PC-9 (cell line): Measurements from ENCODE around the gene TREML4. TPM values are rescaled to one million over a fixed set of nuclear protein-coding genes. Genes with fewer than 3 reads are reported as not detected.

Source experiments
- BruUV-seq: library from RNA; stranded (reverse); fragments of 400-500 nt; replicated peaks from 2 replicates; lab custom pipeline; 2021; lab: Mats Ljungman, UMichigan
- CTCF ChIA-PET: fragments of 300-600 bp; sonication (Branson Sonifier 250); formaldehyde crosslinking; loops from one replicate; lab custom pipeline; 2022; ENCODE audit warnings: antibody characterized with exemption; lab: Charles Lee
- POLR2A ChIA-PET: fragments of 300-600 bp; sonication (Branson Sonifier 250); formaldehyde crosslinking; loops from one replicate; lab custom pipeline; 2022; ENCODE audit warnings: antibody characterized with exemption; ENCODE audit not compliant: unreplicated experiment; lab: Charles Lee
- DNase-seq, 2 experiments: peaks; one replicate each; pipeline versions ENCODE4 v3.0.0 to v3.0.0-alpha.2; 2015 to 2022; ENCODE audit warnings: mixed read lengths in 1 of 2
- H2AFZ ChIP-seq: fragments of 200-600 bp; sonication (generic); 2 replicates; pipeline ENCODE4 v1.8.1; 2017; ENCODE audit warnings: antibody characterized with exemption
- H3F3A ChIP-seq: fragments of 200-600 bp; sonication (generic); 2 replicates; pipeline ENCODE4 v1.8.1; 2017; ENCODE audit warnings: antibody characterized with exemption, mild to moderate bottlenecking, low read depth; ENCODE audit not compliant: insufficient read depth
- H3K27ac ChIP-seq: fragments of 200-600 bp; sonication (generic); 2 replicates; pipeline ENCODE4 v1.6.1; 2016; ENCODE audit warnings: mixed run types
- H3K27me3 ChIP-seq: fragments of 200-600 bp; sonication (generic); 2 replicates; pipeline ENCODE4 v1.6.1; 2016; ENCODE audit warnings: low read depth, mixed run types; ENCODE audit not compliant: insufficient read depth
- H3K36me3 ChIP-seq: fragments of 200-600 bp; sonication (generic); 2 replicates; pipeline ENCODE4 v1.6.1; 2016; ENCODE audit warnings: low read depth, mixed run types
- H3K4me1 ChIP-seq: fragments of 200-600 bp; sonication (generic); replicated peaks from 2 replicates; pipeline ENCODE4 v1.6.1; 2016; ENCODE audit warnings: mixed run types; ENCODE audit not compliant: insufficient read depth
- H3K4me2 ChIP-seq: fragments of 200-600 bp; sonication (generic); 2 replicates; pipeline ENCODE4 v1.6.1; 2017; ENCODE audit warnings: mixed run types
- H3K4me3 ChIP-seq: fragments of 200-600 bp; sonication (generic); 2 replicates; pipeline ENCODE4 v1.6.1; 2016; ENCODE audit warnings: mixed run types
- H3K79me2 ChIP-seq: fragments of 200-600 bp; sonication (generic); 2 replicates; pipeline ENCODE4 v1.6.1; 2017; ENCODE audit warnings: low read depth, mixed run types
- H3K9me2 ChIP-seq: fragments of 200-600 bp; sonication (generic); 2 replicates; pipeline ENCODE4 v1.8.1; 2017; ENCODE audit warnings: mild to moderate bottlenecking; ENCODE audit not compliant: insufficient read depth
- H3K9me3 ChIP-seq: fragments of 200-600 bp; sonication (generic); 2 replicates; pipeline ENCODE4 v1.8.1; 2016; ENCODE audit warnings: low read depth; ENCODE audit not compliant: insufficient read depth
- H4K20me1 ChIP-seq: fragments of 200-600 bp; sonication (generic); 2 replicates; pipeline ENCODE4 v1.8.1; 2017; ENCODE audit not compliant: insufficient read depth
- CTCF ChIP-seq: fragments of 200-600 bp; sonication (generic); conservative IDR thresholded peaks from 2 replicates; pipeline ENCODE4 v1.6.1; 2017; ENCODE audit warnings: mixed run types, antibody characterized with exemption, mild to moderate bottlenecking, moderate library complexity
- EZH2 ChIP-seq: fragments of 200-600 bp; sonication (generic); IDR thresholded peaks from 2 replicates; pipeline ENCODE4 v1.8.0; 2017; ENCODE audit warnings: antibody characterized with exemption, low read depth
- intact Hi-C: fragments of 100-400 bp; cut with micrococcal nuclease; formaldehyde crosslinking; loops from one replicate; pipeline ENCODE4 v1.10.0; 2022; ENCODE audit not compliant: unreplicated experiment
- total RNA-seq: library from RNA; stranded (reverse); gene quantifications from 2 replicates; pipeline ENCODE4 v1.2.3, GENCODE V29; 2021

TREML4 gene
- total RNA-seq, 1 experiment from 2014 or later: not detected

- Histone ChIP-seq H3K4me3 (no peak overlapping the region), H3K9me3 (no peaks in the 10 kb centered on the region), H4K20me1 (no peaks in the 10 kb centered on the region), H3K27ac (no peak overlapping the region), H3K27me3 (peaks cover 9% of the 10 kb centered on the region), H3K36me3 (no peaks in the 10 kb centered on the region), H3F3A (no peaks in the 10 kb centered on the region), H3K79me2 (no peaks in the 10 kb centered on the region), H3K9me2 (no peaks in the 10 kb centered on the region), H3K4me1 (no peaks in the 10 kb centered on the region; the same call in 1 of the 2 replicates), H3K4me2 (no peak overlapping the region), H2AFZ (no peak overlapping the region)
- ChIA-PET CTCF (no interaction called here), POLR2A (no interaction called here)
- BruUV-seq: no TSS peak
- intact Hi-C loops: no loop called here
- no peak for TF ChIP-seq EZH2
- TF ChIP-seq CTCF: no peak
- DNase-seq: no peak
Measured at GRCh38 chr6:41255110-41255509, 27.0 kb downstream of the TREML4 start.

- POLR2A ChIA-PET: no interaction called here
- BruUV-seq: no TSS peak
- intact Hi-C loops: no loop called here
- Histone ChIP-seq H3K4me3 (no peak overlapping the region), H3K4me1 (no peaks in the 10 kb centered on the region; the same call in 1 of the 2 replicates), H4K20me1 (no peaks in the 10 kb centered on the region), H2AFZ (no peak overlapping the region), H3K27me3 (peaks cover 9% of the 10 kb centered on the region), H3K9me2 (no peaks in the 10 kb centered on the region), H3K79me2 (no peaks in the 10 kb centered on the region), H3K4me2 (no peak overlapping the region), H3K27ac (no peak overlapping the region), H3K9me3 (no peaks in the 10 kb centered on the region), H3F3A (no peaks in the 10 kb centered on the region), H3K36me3 (no peaks in the 10 kb centered on the region)
- CTCF ChIA-PET: no interaction called here
- no peak for DNase-seq
- TF ChIP-seq EZH2 (no peak), CTCF (no peak)
Measured at GRCh38 chr6:41255638-41256246, 27.6 kb downstream of the TREML4 start.

GRCh38 chr6:41256383-41256782 is 28.2 kb downstream of the TREML4 start:
- Histone ChIP-seq H3F3A (no peaks in the 10 kb centered on the region), H2AFZ (no peak overlapping the region), H3K9me2 (no peaks in the 10 kb centered on the region), H4K20me1 (no peaks in the 10 kb centered on the region), H3K36me3 (no peaks in the 10 kb centered on the region), H3K27ac (no peak overlapping the region), H3K9me3 (no peaks in the 10 kb centered on the region), H3K4me3 (no peak overlapping the region), H3K4me1 (no peaks in the 10 kb centered on the region; the same call in 1 of the 2 replicates), H3K27me3 (peaks cover 6% of the 10 kb centered on the region), H3K4me2 (no peak overlapping the region), H3K79me2 (no peaks in the 10 kb centered on the region)
- intact Hi-C loops: no loop called here
- TF ChIP-seq EZH2 (no peak), CTCF (no peak)
- ChIA-PET POLR2A (no interaction called here), CTCF (no interaction called here)
- no peak for DNase-seq
- no TSS peak for BruUV-seq
